ENCODE measurements around the gene ARHGEF11. TPM values are rescaled to one million over a fixed set of nuclear protein-coding genes. Genes with fewer than 3 reads are reported as not detected.

Gene ARHGEF11
- total and polyA plus RNA-seq, 2 donors (not counting 1 experiment from before 2014, with no cell fraction given), result 1.0 to 4.6 TPM

DNA sequence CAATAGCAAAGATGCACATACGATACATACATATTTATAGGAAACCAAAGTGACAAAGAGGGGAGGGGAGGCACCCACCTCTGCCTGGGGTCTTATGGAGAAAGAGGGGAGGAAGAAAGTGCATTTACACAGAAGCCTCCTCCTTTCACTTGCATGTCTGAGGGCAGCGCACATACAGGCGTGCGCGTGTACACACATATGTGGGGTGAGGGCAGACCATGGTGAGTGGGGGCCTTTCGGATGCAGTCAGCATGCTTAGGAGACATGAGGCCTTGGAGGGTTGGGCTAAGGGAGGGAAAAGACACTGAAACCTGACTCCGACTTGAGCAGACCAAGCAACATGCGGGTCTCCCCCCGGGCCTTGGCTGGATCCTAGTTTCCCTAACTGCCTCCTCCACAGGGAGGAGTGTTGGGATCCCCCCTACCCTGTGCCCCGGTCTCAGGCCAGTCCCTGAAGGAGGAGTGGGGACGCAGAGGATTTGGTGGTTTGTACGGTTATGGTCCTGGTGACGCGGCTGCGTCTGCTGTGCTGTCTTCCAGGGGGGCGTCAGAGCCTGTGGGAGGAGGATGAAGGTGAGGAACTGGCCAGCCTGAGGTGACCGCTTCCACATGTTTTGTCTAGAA is 109.9 kb downstream of the ARHGEF11 start:
- ATAC-seq (ENCODE audit: low read depth) (no peak), DNase-seq (no peak)
- no peaks in the 10 kb centered on the region for H3K4me1 ChIP-seq (ENCODE audit: control insufficient read depth in 2 of 2, insufficient read depth in 2 of 2, low read length in 2 of 2)
- H3K4me2 ChIP-seq (replicated peaks; ENCODE audit: low read depth, low read length, poor library complexity, severe bottlenecking), result no peak overlapping the region
- H3K4me3 ChIP-seq (ENCODE audit: control extremely low read depth in 1 of 5, extremely low read depth in 1 of 5, insufficient read depth in 1 of 5, low read depth in 2 of 5, low read length in 4 of 5), result no peak overlapping the region
- Mint-ChIP-seq H3K4me1 (no peaks in the 10 kb centered on the region), H3K4me3 (no peak overlapping the region), H3K27me3 (peaks cover 39% of the 10 kb centered on the region), H3K27ac (no peak overlapping the region), H3K9me3 (ENCODE audit: insufficient read depth) (no peaks in the 10 kb centered on the region)
- H3K36me3 ChIP-seq (replicated peaks in 1 of 2; ENCODE audit: control extremely low read depth in 1 of 2, control insufficient read depth in 1 of 2, extremely low read depth in 1 of 2, insufficient read depth in 2 of 2, low read length in 1 of 2), result no peaks in the 10 kb centered on the region
- TF ChIP-seq EZH2 (IDR thresholded peaks at IDR 0.05; ENCODE audit: borderline replicate concordance, insufficient read depth, low read depth, low read length, poor library complexity, severe bottlenecking), result no peak
- TF ChIP-seq, protein P1, sequence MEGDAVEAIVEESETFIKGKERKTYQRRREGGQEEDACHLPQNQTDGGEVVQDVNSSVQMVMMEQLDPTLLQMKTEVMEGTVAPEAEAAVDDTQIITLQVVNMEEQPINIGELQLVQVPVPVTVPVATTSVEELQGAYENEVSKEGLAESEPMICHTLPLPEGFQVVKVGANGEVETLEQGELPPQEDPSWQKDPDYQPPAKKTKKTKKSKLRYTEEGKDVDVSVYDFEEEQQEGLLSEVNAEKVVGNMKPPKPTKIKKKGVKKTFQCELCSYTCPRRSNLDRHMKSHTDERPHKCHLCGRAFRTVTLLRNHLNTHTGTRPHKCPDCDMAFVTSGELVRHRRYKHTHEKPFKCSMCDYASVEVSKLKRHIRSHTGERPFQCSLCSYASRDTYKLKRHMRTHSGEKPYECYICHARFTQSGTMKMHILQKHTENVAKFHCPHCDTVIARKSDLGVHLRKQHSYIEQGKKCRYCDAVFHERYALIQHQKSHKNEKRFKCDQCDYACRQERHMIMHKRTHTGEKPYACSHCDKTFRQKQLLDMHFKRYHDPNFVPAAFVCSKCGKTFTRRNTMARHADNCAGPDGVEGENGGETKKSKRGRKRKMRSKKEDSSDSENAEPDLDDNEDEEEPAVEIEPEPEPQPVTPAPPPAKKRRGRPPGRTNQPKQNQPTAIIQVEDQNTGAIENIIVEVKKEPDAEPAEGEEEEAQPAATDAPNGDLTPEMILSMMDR (IDR thresholded peaks at IDR 0.05), result no peak
- ChIA-PET POLR2A (no interaction called here), CTCF (no interaction called here)
- no peaks in the 10 kb centered on the region for H4K20me1 ChIP-seq (ENCODE audit: control insufficient read depth, insufficient read depth, low read length, poor library complexity, severe bottlenecking)
- intact Hi-C loops (cut with micrococcal nuclease), result no loop called here
- H2AFZ ChIP-seq (ENCODE audit: insufficient read depth, low read depth, low read length, poor library complexity, severe bottlenecking), result no peak overlapping the region
- no peaks in the 10 kb centered on the region for H3K9me3 ChIP-seq (ENCODE audit: control extremely low read depth in 1 of 3, control insufficient read depth in 2 of 3, insufficient read depth in 1 of 3, low read length in 2 of 3)
- peaks cover 0 to 10% (median 0%) of the 10 kb centered on the region in 4 experiments for H3K27me3 ChIP-seq (replicated peaks in 1 of 4; ENCODE audit: control extremely low read depth in 1 of 4, control insufficient read depth in 3 of 4, insufficient read depth in 4 of 4, low read length in 3 of 4)
- H3K27ac ChIP-seq (ENCODE audit: low read length in 2 of 2), result no peak overlapping the region
- no peaks in the 10 kb centered on the region for H3K79me2 ChIP-seq (ENCODE audit: control insufficient read depth, insufficient read depth, low read length)
- no peak overlapping the region for H3K9ac ChIP-seq (ENCODE audit: low read length)
- WGBS (ENCODE audit: insufficient coverage), result 95% methylated on average over 4 of the region's 17 CpGs

DNA sequence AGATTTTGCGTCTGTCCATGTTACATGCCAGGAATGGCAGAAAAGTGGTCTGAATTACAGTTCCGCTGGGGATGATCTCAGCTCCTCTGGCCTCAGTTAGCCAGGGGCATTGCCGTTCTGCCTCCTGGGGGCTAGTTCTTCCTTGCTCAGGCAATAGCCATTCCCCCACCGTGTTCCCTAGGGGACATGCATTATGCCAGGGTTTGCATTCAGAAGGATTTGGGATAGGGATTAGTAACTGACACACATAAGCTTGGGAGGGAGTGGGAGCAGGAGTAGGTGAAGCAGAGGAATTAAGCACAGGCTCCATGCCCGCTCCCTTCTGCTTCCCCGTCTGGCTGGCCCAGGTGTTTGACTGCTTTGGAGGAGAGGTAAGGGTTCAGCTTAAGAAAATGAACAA is 112.4 kb downstream of the ARHGEF11 start:
- H3K4me3 ChIP-seq (ENCODE audit: control extremely low read depth in 1 of 5, extremely low read depth in 1 of 5, insufficient read depth in 1 of 5, low read depth in 2 of 5, low read length in 4 of 5), result no peak overlapping the region
- H2AFZ ChIP-seq (ENCODE audit: insufficient read depth, low read depth, low read length, poor library complexity, severe bottlenecking), result no peak overlapping the region
- no peaks in the 10 kb centered on the region for H3K36me3 ChIP-seq (replicated peaks in 1 of 2; ENCODE audit: control extremely low read depth in 1 of 2, control insufficient read depth in 1 of 2, extremely low read depth in 1 of 2, insufficient read depth in 2 of 2, low read length in 1 of 2)
- H3K27me3 ChIP-seq (replicated peaks in 1 of 4; ENCODE audit: control extremely low read depth in 1 of 4, control insufficient read depth in 3 of 4, insufficient read depth in 4 of 4, low read length in 3 of 4), result peaks cover 0 to 22% (median 1%) of the 10 kb centered on the region in 4 experiments
- peaks cover under 1% of the 10 kb centered on the region for H3K4me1 Mint-ChIP-seq
- no peaks in the 10 kb centered on the region for H3K9me3 ChIP-seq (ENCODE audit: control extremely low read depth in 1 of 3, control insufficient read depth in 2 of 3, insufficient read depth in 1 of 3, low read length in 2 of 3)
- no peak overlapping the region for H3K27ac ChIP-seq (ENCODE audit: low read length in 2 of 2)
- whole genome bisulfite sequencing (ENCODE audit: insufficient coverage), result 99% methylated on average over 5 of the region's 6 CpGs
- ATAC-seq (ENCODE audit: low read depth), result no peak
- H3K4me2 ChIP-seq (replicated peaks; ENCODE audit: low read depth, low read length, poor library complexity, severe bottlenecking), result no peak overlapping the region
- H4K20me1 ChIP-seq (ENCODE audit: control insufficient read depth, insufficient read depth, low read length, poor library complexity, severe bottlenecking), result no peaks in the 10 kb centered on the region
- ChIA-PET CTCF (no interaction called here), POLR2A (no interaction called here)
- peaks cover 57% of the 10 kb centered on the region for H3K27me3 Mint-ChIP-seq
- H3K9me3 Mint-ChIP-seq (ENCODE audit: insufficient read depth), result no peaks in the 10 kb centered on the region
- no peak for DNase-seq
- no peak overlapping the region for H3K9ac ChIP-seq (ENCODE audit: low read length)
- H3K4me1 ChIP-seq (ENCODE audit: control insufficient read depth in 2 of 2, insufficient read depth in 2 of 2, low read length in 2 of 2), result no peaks in the 10 kb centered on the region
- no peaks in the 10 kb centered on the region for H3K79me2 ChIP-seq (ENCODE audit: control insufficient read depth, insufficient read depth, low read length)
- intact Hi-C loops (cut with micrococcal nuclease), result no loop called here
- H3K27ac Mint-ChIP-seq, result no peak overlapping the region
- TF ChIP-seq EZH2 (IDR thresholded peaks at IDR 0.05; ENCODE audit: borderline replicate concordance, insufficient read depth, low read depth, low read length, poor library complexity, severe bottlenecking), result no peak
- TF ChIP-seq, protein P1 (IDR thresholded peaks at IDR 0.05), result no peak
- no peak overlapping the region for H3K4me3 Mint-ChIP-seq

Measured in B cell (primary cell).